ENCODE results near the gene B9D1.

- TF ChIP-seq POLR2A (IDR thresholded peaks at IDR 0.05; ENCODE audit: low read depth, low read length) (no peak), PAX5 (IDR thresholded peaks at IDR 0.05; ENCODE audit: insufficient read depth, low read length, severe bottlenecking) (no peak), TAF1 (IDR thresholded peaks at IDR 0.05; ENCODE audit: low read depth, low read length) (no peak), POLR2AphosphoS5 (IDR thresholded peaks at IDR 0.05; ENCODE audit: low read depth, low read length) (no peak), SPI1 (IDR thresholded peaks at IDR 0.05; ENCODE audit: low read depth, low read length) (no peak), POU2F2 (IDR thresholded peaks at IDR 0.05; ENCODE audit: low read depth, low read length) (no peak)
Observed at GRCh38 chr17:19315104-19315503, 47.4 kb downstream of the B9D1 start.
